CD4-positive, alpha-beta T cell (primary cell): ENCODE results near the gene METAP1D. TPM values are rescaled to one million over a fixed set of nuclear protein-coding genes. Genes with fewer than 3 reads are reported as not detected.

Experiments
- ATAC-seq: fragments of 200-7000 bp; cut with Tn5 transposase; one replicate; pipeline ENCODE4 v1.10.0; 2022; ENCODE audit warnings: mild to moderate bottlenecking; ENCODE audit not compliant: poor library complexity
- CTCF ChIA-PET: fragments of 350-600 bp; sonication (Branson Sonifier 250); formaldehyde crosslinking; loops from one replicate; lab custom pipeline; 2021; ENCODE audit warnings: antibody characterized with exemption, inconsistent platforms; lab: Charles Lee
- POLR2A ChIA-PET: fragments of 350-600 bp; sonication (Branson Sonifier 250); formaldehyde crosslinking; loops from one replicate; lab custom pipeline; 2021; ENCODE audit warnings: antibody characterized with exemption, inconsistent platforms; lab: Charles Lee
- DNase-seq, 14 experiments: peaks; one replicate each; pipeline ENCODE4 v3.0.0-alpha.2; 2013 to 2020; ENCODE audit warnings: mixed read lengths in 2 of 14
- H3K27ac ChIP-seq, 2 donors: one replicate each; pipeline versions ENCODE4 v1.5.1 to v1.7.0; 2013; ENCODE audit warnings: low read length in 2 of 2, low read depth in 1 of 2, mild to moderate bottlenecking in 1 of 2
- H3K27me3 ChIP-seq, 2 experiments: 1 replicate in 1 of 2; 2 replicates in 1 of 2; pipeline versions ENCODE4 v1.6.1 to v1.7.0; 2013; ENCODE audit warnings: low read length in 2 of 2, control low read depth in 1 of 2, mild to moderate bottlenecking in 1 of 2, moderate library complexity in 1 of 2; ENCODE audit not compliant: insufficient read depth in 2 of 2, control insufficient read depth in 1 of 2
- H3K36me3 ChIP-seq: one replicate; pipeline ENCODE4 v1.6.1; 2013; ENCODE audit warnings: low read length, control low read depth; ENCODE audit not compliant: insufficient read depth
- H3K4me1 ChIP-seq: one replicate; pipeline ENCODE4 v1.6.1; 2013; ENCODE audit warnings: low read length, control low read depth; ENCODE audit not compliant: insufficient read depth
- H3K4me3 ChIP-seq: one replicate; pipeline ENCODE4 v1.5.1; 2013; ENCODE audit warnings: mild to moderate bottlenecking, low read length, moderate library complexity
- H3K9me3 ChIP-seq, 2 experiments: 1 replicate in 1 of 2; 2 replicates in 1 of 2; pipeline versions ENCODE4 v1.6.1 to v1.7.0; 2013; ENCODE audit warnings: low read length in 2 of 2, mild to moderate bottlenecking in 2 of 2, control low read depth in 1 of 2, moderate library complexity in 1 of 2; ENCODE audit not compliant: control insufficient read depth in 1 of 2, insufficient read depth in 1 of 2
- H3K27ac Mint-ChIP-seq: one replicate; pipeline ENCODE4 v1.8.0; 2020; ENCODE audit warnings: mixed read lengths
- H3K27me3 Mint-ChIP-seq: one replicate; pipeline ENCODE4 v1.8.0; 2021; ENCODE audit warnings: mixed read lengths
- H3K36me3 Mint-ChIP-seq: one replicate; pipeline ENCODE4 v1.8.0; 2021; ENCODE audit warnings: low read depth, mixed read lengths
- H3K4me1 Mint-ChIP-seq: one replicate; pipeline ENCODE4 v1.8.0; 2021; ENCODE audit warnings: low read depth, mixed read lengths
- H3K4me3 Mint-ChIP-seq: one replicate; pipeline ENCODE4 v1.8.0; 2020; ENCODE audit warnings: mild to moderate bottlenecking, mixed read lengths
- H3K9me3 Mint-ChIP-seq: one replicate; pipeline ENCODE4 v1.8.0; 2020; ENCODE audit warnings: mixed read lengths
- CTCF ChIP-seq: fragments of 200-600 bp; IDR thresholded peaks from one replicate; pipeline ENCODE4 v1.8.0; 2022; ENCODE audit warnings: antibody characterized with exemption, mild to moderate bottlenecking
- intact Hi-C, 2 experiments: fragments of 100-400 bp; cut with DNase I in 1 of 2; cut with micrococcal nuclease in 1 of 2; formaldehyde crosslinking; loops; one replicate each; pipeline versions ENCODE4 v1.15.1 to v1.9.0; 2023 to 2025; cut with DNase I, micrococcal nuclease
- total RNA-seq, 174 experiments: library from RNA in 2 of 174; stranded (reverse) in 2 of 174; gene quantifications; one replicate each; pipeline ENCODE4 v1.2.3 and lab custom pipeline; 2021 to 2026

METAP1D gene
- total RNA-seq, 2 experiments from 2014 or later = 7.2 to 7.9 TPM

- Mint-ChIP-seq H3K4me1 (peaks cover 78% of the 10 kb centered on the region), H3K4me3 (peak overlapping the region; percentile 70), H3K27me3 (peaks cover 100% of the 10 kb centered on the region), H3K9me3 (peaks cover 2% of the 10 kb centered on the region), H3K27ac (peak overlapping the region; percentile 78), H3K36me3 (peaks cover 11% of the 10 kb centered on the region)
- no peaks in the 10 kb centered on the region for H3K36me3 ChIP-seq
- peaks cover 75% of the 10 kb centered on the region for H3K4me1 ChIP-seq
- peak in 2 of 14 experiments; percentile 25 to 32 for DNase-seq
- POLR2A ChIA-PET = interaction anchor here (0.7 to 3.5 kb wide), 5 partner anchors 12 to 397 kb away, joined by 3 to 23 read pairs (median 4); partner anchors contain the start of genes DLX2 and DYNC1I2
- no peak for ATAC-seq
- H3K9me3 ChIP-seq = peaks cover 16 to 82% of the 10 kb centered on the region in 2 experiments
- no peak for TF ChIP-seq CTCF
- CTCF ChIA-PET = interaction anchor here (1.0 to 1.3 kb wide), 3 partner anchors 11 to 23 kb away, joined by 3 to 5 read pairs (median 3); no protein-coding TSS in a partner anchor
- intact Hi-C loops = no loop called here
- peaks cover 99 to 100% of the 10 kb centered on the region in 2 experiments for H3K27me3 ChIP-seq
- no peak overlapping the region for H3K27ac ChIP-seq
- H3K4me3 ChIP-seq = no peak overlapping the region
Observed at GRCh38 chr2:172083628-172084394, 84.1 kb downstream of the METAP1D start.

GRCh38 chr2:172084395-172084644 lies 84.6 kb downstream of the METAP1D start:
- ChIA-PET CTCF (interaction anchor here (1.1 to 1.3 kb wide), 2 partner anchors 20 to 22 kb away, joined by 3 read pairs; no protein-coding TSS in a partner anchor), POLR2A (interaction anchor here (2.5 to 3.5 kb wide), 2 partner anchors 12 to 19 kb away, joined by 9 to 23 read pairs; partner anchors contain the start of gene DLX2)
- ATAC-seq = no peak
- Mint-ChIP-seq H3K27ac (peak overlapping the region; percentile 78), H3K36me3 (peaks cover 11% of the 10 kb centered on the region), H3K4me1 (peaks cover 81% of the 10 kb centered on the region), H3K9me3 (peaks cover 2% of the 10 kb centered on the region), H3K4me3 (peak overlapping the region; percentile 70), H3K27me3 (peaks cover 100% of the 10 kb centered on the region)
- Histone ChIP-seq H3K36me3 (no peaks in the 10 kb centered on the region), H3K27me3 (peaks cover 100% of the 10 kb centered on the region in 2 experiments), H3K9me3 (peaks cover 16 to 82% of the 10 kb centered on the region in 2 experiments), H3K27ac (no peak overlapping the region), H3K4me1 (peaks cover 75% of the 10 kb centered on the region), H3K4me3 (peak overlapping the region; percentile 41)
- TF ChIP-seq CTCF = no peak
- intact Hi-C loops = no loop called here
- DNase-seq = no peak

- H3K4me3 ChIP-seq = peak overlapping the region; percentile 41
- H3K9me3 ChIP-seq = peaks cover 16 to 86% of the 10 kb centered on the region in 2 experiments
- intact Hi-C loops = no loop called here
- H3K36me3 ChIP-seq = no peaks in the 10 kb centered on the region
- peak overlapping the region; percentile 70 for H3K4me3 Mint-ChIP-seq
- H3K27me3 ChIP-seq = peaks cover 100% of the 10 kb centered on the region in 2 experiments
- ChIA-PET CTCF (interaction anchor here (1.3 kb wide), 1 partner anchor 22 kb away, joined by 3 read pairs; no protein-coding TSS in a partner anchor), POLR2A (interaction anchor here (1.0 to 2.5 kb wide), 2 partner anchors 11 to 15 kb away, joined by 3 to 9 read pairs; no protein-coding TSS in a partner anchor)
- DNase-seq (peak in 5 of 14 experiments; percentile 43 to 77 (median 48)), ATAC-seq (peak; percentile 40)
- peaks cover under 1% of the 10 kb centered on the region for H3K9me3 Mint-ChIP-seq
- H3K27me3 Mint-ChIP-seq = peaks cover 100% of the 10 kb centered on the region
- TF ChIP-seq CTCF = no peak
- H3K27ac Mint-ChIP-seq = peak overlapping the region; percentile 78
- H3K4me1 ChIP-seq = peaks cover 75% of the 10 kb centered on the region
- H3K4me1 Mint-ChIP-seq = peaks cover 80% of the 10 kb centered on the region
- no peak overlapping the region for H3K27ac ChIP-seq
- peaks cover 11% of the 10 kb centered on the region for H3K36me3 Mint-ChIP-seq
Observed at GRCh38 chr2:172084645-172085459, 85.1 kb downstream of the METAP1D start.
